ENCODE measurements around the gene KCNK4. TPM values are rescaled to one million over a fixed set of nuclear protein-coding genes. Genes with fewer than 3 reads are reported as not detected.

KCNK4 gene
- total RNA-seq, 3 donors from 2014 or later: not detected

DNA sequence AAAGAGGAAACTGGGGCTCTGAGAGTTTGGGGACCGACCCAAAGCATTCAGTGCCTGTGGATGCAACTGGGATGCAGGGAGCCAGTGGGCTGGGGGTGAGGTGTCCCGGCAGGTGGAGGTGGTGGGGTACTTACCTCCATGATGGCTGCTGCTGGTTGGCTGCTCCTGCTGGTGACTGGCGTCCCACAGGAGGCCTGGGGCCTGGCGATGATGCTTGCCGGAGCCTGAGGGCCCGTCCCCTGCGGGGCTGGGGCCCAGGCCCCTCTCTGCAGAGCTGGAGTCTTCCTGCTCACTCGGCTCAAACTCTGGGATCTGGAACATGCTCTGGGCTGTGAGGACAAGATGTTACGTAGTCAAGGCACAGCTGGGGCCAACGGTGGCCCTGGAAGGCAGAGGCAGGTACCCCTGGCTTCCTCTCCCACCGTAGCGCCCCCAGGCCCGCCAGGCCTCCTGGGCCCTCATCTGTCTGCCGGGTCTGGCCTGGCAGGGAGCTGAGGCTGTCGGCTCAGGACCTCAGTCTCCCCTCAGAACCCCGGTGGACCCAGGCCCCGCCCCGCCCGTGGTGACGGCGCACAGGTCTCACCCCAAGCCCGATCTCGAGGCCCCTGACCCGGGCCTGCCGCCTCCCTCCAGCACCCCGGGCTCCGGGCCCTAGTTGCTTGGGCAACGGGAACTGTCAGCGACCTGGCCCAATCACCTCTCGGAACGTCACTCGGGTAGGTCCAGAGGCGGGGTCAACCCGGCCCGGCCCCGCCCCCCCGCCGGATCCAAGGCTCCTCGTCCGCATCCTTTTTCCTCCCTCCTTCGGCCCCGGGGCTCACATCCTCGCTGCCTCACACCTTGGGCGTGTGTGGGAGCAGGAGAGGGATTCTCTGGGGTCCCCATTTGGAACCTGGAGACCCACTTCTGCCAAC lies 6.8 kb upstream of the KCNK4 start, which contains the start of gene BAD:
Gene BAD (minus strand): TSS at position 618 of the 914 bp plus-strand sequence. CDS start 297 bp downstream, at position 321.
- H3K4me3 ChIP-seq: peak within 1 kb of the TSS; percentile 53
- intact Hi-C loops (cut with DNase I, micrococcal nuclease): no loop called here
- peak; percentile 97 for DNase-seq
- H3K4me1 ChIP-seq (ENCODE audit: low read depth): peaks cover 28% of the 10 kb centered on the region
- TF ChIP-seq, protein P1, sequence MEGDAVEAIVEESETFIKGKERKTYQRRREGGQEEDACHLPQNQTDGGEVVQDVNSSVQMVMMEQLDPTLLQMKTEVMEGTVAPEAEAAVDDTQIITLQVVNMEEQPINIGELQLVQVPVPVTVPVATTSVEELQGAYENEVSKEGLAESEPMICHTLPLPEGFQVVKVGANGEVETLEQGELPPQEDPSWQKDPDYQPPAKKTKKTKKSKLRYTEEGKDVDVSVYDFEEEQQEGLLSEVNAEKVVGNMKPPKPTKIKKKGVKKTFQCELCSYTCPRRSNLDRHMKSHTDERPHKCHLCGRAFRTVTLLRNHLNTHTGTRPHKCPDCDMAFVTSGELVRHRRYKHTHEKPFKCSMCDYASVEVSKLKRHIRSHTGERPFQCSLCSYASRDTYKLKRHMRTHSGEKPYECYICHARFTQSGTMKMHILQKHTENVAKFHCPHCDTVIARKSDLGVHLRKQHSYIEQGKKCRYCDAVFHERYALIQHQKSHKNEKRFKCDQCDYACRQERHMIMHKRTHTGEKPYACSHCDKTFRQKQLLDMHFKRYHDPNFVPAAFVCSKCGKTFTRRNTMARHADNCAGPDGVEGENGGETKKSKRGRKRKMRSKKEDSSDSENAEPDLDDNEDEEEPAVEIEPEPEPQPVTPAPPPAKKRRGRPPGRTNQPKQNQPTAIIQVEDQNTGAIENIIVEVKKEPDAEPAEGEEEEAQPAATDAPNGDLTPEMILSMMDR (IDR thresholded peaks at IDR 0.05): no peak
- no peaks in the 10 kb centered on the region for H3K9me3 ChIP-seq
- ATAC-seq: peak; percentile 88
- no peaks in the 10 kb centered on the region for H3K36me3 ChIP-seq (ENCODE audit: low read depth)

DNA sequence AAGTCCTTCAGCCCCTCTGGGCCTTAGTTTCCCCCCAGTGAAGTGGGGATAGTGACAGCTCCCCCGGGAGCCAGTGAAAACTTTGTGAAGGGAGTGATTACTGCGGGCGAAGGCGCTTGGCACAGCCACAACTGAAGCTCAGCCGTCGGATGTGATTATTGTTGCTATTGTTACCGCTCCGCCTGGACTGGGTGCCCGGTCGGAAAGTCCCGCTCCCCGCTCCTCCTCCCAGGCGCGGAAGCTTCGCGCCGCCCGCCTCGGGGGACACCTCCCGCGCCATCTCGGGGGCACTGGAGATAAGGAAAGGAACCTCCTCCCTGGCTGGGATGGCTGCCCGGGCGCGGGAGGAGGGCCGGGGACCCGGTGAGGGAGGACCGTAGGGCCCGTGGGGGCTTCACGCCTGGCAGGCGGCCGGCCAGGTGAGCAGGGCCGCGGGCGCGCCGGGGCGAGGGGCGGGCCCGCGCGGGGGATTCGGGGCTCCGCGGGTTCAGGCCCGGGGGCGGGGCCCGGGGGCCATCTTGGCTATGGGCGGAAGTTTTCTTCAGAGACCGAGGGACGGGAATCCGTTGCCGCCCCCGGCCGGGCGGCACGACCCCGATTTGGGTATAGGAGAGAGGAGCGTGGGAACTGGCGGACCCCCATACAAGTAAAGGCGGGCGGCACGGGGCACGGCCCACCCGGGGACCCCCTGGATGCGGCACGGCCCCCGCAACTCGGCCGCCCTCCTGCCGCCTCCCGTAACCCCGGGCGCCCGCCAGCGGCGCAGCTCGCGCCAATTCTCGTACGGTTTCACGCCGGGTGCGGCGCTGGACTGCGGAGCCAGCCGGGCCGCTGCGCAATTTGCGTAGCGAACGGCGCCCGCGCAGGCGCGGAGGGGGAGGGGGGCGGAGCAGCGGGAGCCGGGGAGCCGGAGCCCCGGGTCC lies 5.9 kb upstream of the KCNK4 start, which contains the start of gene GPR137:
Gene GPR137 (plus strand): TSS at position 887 of the 923 bp plus-strand sequence. CDS start 677 bp downstream, outside the sequence.
- intact Hi-C loops (cut with DNase I, micrococcal nuclease): no loop called here
- Histone ChIP-seq H3K4me3 (peak within 1 kb of the TSS; percentile 53), H3K36me3 (ENCODE audit: low read depth) (no peaks in the 10 kb centered on the region), H3K9me3 (no peaks in the 10 kb centered on the region), H3K4me1 (ENCODE audit: low read depth) (peaks cover 28% of the 10 kb centered on the region)
- ATAC-seq: peak; percentile 83
- TF ChIP-seq, protein P1 (IDR thresholded peaks at IDR 0.05): no peak
- DNase-seq: peak; percentile 92 to 95 (median 93)

DNA sequence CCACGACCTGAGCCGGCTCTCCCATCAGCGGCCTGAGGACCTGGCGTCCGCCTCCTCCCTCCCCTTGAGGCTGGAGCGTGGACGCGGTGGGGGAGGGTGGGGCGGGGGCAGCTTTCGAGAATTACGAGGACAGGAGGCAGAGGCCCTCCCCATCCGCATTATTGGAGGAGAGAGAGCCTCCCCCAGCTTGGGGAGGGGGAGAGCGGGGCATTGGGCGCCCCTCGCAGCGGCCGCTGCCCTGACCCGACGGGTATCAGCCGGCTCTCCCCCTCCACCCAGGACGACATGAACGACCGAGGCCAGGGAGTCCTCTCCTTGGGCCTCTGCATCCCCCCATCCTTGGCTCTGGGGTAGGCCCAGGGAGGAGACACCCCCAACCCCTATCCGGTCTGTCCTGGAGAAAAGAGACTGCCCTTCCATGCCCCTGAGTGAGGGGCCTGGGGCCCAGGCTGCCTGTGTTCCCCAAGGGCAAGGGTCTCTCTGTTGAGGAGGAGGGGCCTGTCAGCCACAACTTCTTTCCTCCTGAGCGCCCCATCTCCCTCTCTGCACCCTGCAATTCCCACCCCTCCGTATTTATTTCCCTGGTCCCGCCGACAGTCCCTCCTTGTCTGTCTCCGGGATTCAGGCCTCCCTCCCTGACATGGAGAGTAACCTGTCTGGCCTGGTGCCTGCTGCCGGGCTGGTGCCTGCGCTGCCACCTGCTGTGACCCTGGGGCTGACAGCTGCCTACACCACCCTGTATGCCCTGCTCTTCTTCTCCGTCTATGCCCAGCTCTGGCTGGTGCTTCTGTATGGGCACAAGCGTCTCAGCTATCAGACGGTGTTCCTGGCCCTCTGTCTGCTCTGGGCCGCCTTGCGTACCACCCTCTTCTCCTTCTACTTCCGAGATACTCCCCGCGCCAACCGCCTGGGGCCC lies 5.0 kb upstream of the KCNK4 start:
- TF ChIP-seq, protein P1 (IDR thresholded peaks at IDR 0.05): no peak
- Histone ChIP-seq H3K4me1 (ENCODE audit: low read depth) (peaks cover 28% of the 10 kb centered on the region), H3K9me3 (no peaks in the 10 kb centered on the region), H3K36me3 (ENCODE audit: low read depth) (no peaks in the 10 kb centered on the region), H3K4me3 (peak overlapping the region; percentile 53)
- ATAC-seq: peak; percentile 24
- DNase-seq: peak in 2 of 3 donors; percentile 55 to 70
- intact Hi-C loops (cut with DNase I, micrococcal nuclease): no loop called here

DNA sequence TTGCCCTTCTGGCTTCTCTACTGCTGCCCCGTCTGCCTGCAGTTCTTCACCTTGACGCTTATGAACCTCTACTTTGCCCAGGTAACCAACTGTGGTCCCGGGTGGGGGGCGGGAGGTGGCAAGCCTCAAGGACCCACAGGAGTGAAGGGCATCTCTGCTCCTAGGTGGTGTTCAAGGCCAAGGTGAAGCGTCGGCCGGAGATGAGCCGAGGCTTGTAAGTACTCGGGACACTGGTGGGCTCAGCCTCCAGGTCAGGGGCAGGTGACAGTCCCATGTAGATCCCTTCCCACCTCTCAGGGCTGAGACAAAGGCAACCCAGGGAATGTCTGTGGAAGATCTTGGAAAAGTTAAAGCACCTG lies 4.3 kb upstream of the KCNK4 start:
- Histone ChIP-seq H3K36me3 (ENCODE audit: low read depth) (no peaks in the 10 kb centered on the region), H3K4me1 (ENCODE audit: low read depth) (peaks cover 33% of the 10 kb centered on the region), H3K4me3 (no peak overlapping the region), H3K9me3 (no peaks in the 10 kb centered on the region)
- no peak for DNase-seq
- intact Hi-C loops (cut with DNase I, micrococcal nuclease): no loop called here
- ATAC-seq: no peak
- TF ChIP-seq, protein P1 (IDR thresholded peaks at IDR 0.05): no peak
